Activated CD4-positive, alpha-beta T cell treated with anti-CD3 and anti-CD28 coated beads for 24 hours (primary cell): ENCODE measurements around the gene AKR1B1.

ENCODE experiments used
- DNase-seq, 2 donors: peaks; one replicate each; pipeline ENCODE4 v3.0.0-alpha.2; 2020; ENCODE audit warnings: low read depth in 2 of 2

AKR1B1 gene

DNA sequence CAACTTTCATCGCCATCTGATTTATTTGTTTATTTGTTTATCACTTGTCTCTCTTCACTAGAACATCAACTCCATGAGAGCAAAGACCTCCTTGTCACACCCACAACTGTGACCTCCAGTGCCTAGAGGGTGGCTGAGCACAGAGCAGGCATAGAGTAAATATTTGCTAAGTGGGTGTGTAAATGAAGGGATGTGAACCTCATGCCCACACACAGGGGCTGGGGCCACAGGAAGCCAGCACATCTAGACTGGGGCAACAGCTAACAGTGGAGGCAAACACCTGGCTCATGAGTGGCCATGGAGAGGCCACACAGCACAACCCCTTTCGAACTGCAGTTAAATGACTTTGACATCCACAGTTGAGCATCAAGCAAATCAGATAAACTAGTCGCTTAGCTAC lies 39.8 kb downstream of the AKR1B1 start:
- DNase-seq: no peak

DNA sequence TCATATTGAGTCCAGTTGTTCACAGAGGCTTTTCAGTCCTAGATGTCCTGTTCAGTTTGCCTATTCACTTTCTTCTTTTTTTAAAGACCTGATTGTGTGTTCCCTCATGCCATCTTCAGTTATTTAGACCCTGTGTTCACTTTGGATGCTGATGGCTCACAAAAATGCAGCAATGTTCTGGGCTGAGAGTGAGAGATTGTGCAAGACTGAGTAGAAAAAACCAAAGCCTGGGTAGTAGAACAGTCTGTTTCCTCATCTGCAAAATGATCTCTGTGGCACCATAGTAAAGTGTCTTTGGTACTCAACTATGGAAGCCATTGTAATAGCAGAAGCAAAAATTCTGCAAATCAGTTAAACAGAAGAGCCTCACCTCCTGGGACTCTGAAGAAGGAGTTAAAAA lies 43.2 kb downstream of the AKR1B1 start:
- DNase-seq: no peak

DNA sequence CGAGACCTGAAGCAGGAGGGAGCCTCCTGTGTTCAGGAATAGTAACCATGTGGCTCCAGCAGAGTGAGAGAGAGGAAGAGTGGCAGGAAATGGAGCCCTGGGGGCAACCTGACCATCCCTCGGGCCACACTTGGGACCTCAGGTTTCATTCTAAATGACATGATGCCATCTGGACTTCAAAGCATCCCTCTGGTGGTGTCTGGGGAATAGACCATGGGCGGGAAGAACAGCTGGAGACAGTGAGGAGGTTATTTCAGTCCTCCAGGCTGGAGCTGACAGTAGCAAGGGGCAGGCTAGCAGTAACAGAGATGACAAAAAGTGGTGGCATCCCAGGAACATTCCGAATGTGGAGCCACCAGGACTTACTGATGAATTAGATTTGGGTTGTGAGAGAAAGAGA lies 44.8 kb downstream of the AKR1B1 start:
- DNase-seq: no peak

DNA sequence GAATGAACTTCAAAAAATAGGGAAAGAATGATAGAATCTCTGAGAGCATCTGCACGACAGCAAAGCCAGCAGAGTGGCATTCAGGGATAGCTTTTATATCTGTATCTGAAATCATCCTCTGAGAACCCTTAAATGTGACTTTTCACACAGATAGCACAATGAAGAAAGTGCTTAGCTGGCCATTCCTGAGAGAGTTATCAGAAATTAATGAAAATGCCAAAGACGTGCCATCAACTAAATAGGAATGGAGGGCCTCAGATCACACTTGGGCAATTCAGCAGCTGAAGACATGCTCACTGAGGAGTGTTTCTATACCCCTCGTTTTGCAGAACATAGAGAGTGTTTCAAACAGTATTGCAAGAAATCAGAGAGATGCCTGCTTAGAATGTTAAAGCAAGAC lies 51.6 kb downstream of the AKR1B1 start:
- no peak for DNase-seq

DNA sequence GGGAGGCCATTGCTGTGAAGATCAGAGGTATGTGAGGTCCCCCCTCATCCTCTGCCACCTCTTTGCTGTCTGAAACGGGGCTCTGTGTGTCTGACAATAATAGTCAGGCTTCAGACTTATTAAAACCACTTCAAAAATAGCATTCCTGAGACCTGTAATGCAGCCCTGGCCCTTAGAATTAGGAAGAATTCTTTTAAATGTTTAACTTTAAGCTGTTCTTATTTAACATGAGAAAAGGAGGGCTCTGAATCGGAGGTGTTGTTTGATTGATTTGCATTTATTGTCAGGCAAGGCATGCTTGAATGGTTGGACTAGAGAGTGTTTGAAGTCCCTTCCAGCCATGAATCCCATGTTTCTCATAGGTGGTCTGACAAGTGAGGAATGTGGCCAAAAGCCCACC lies 52.5 kb downstream of the AKR1B1 start:
- DNase-seq: no peak

DNA sequence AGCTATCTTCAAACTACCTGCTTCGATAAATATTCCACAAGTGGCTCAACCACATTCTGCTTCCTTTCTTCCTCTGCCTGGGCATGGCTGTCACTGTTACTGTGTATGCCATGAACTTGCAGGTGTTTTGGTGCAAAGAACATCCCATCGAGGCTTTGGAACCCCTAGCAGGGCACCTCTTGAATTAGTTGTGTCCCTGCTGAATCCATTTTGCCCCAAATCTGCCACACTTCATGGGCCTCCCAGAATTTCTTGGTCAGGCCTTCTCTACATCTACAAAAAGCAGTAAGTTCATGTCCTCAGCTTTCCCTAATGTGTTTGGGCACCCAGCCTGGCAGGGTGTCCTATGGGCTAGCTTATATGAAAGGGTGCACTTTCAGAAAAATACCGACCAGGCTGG lies 53.6 kb downstream of the AKR1B1 start:
- no peak for DNase-seq

DNA sequence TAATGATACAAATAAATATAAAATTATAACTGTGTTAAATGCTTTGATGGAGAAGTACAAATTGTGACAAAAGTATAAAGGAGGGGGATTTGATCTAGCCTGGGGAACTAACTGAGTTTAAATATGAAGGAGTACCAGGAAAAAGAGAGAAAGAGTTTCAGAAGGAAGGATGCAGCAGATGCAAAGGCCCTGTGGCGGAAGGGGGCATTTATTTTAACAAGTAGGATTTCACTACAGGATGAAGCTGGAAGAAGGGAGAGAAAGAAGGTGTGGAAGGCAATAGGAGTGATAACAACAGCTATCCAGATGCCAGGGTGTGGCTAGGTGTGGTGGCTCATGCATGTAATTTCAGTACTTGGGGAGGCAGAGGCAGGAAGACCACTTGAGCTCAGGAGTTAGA lies 55.8 kb downstream of the AKR1B1 start:
- DNase-seq: no peak

DNA sequence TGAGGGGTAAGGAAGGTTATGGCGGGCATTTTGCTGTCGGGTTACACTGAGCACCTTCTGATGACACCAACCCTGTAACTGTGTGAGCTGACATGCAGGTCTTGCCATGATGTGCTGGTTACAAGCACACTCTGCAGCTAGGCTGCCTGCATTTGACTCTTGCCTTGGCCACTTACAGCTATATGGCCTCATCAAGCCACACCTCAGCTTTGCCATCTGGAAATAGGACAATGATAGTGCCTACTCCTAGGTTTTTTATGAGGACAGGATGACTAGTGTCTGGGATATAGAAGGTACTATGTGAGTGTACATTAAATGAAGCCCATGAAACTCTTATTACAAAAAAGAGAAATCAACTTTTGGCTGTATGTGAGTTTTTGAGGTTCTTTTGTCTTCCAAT lies 58.0 kb downstream of the AKR1B1 start:
- DNase-seq: no peak

DNA sequence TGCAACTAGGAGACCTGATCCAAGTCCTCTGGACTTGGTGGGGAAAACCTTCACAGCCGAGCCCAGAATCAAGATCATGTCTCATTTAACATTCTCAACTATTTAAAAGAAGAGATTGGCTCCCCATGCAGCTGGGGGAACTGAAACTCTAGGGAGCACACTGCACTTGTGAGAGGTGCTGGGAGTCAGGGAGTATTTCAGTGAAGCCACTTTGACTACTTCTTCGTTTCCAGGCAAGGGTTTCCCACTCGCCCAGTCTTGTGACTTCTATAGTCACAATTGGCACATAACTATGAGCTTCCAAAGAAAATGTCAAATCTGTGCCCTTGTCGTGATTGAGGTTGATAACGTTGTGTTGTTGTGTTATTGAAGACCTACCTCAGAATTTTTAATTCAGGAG lies 62.9 kb downstream of the AKR1B1 start:
- no peak for DNase-seq

DNA sequence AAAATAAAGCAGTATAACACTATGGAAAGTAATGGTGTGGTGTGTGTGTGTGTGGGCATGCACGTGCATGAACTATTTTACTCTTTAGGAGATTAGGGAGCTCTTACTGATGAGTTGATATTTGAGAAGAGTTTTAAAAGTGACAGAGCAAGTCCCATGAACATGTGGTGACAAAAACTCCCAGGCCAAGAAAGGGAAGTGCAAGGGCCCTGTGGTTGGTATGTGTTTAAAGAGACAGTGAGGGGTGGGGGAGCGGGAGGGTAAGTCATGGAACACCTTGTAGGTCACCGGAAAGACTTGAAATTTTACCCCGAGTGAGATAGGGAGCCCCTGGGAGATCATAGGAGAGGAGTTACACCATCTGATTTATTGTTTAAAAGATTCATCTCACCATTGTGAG lies 63.3 kb downstream of the AKR1B1 start:
- no peak for DNase-seq

DNA sequence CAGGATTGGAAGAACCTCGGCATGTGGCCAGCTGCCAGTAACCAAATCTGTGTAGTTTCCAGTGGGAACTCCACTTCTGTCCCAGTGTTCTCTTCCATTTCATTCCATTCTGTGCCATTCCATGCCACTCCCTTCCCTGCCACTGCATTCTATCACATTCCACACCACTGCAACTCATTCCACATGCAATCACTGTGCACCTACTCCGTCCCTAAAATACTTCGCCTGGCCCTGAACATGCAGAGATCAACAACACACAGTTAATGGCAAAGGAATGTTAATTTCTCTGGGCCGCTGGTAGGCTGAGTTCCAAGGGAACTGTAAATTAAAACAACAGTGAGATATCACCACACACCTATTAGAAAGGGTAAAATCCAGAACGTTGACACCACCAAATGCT lies 64.8 kb downstream of the AKR1B1 start:
- DNase-seq: no peak
